Fibroblast of upper back skin (primary cell): ENCODE measurements around the gene SPRING1.

Source experiments
- DNase-seq: peaks from one replicate; pipeline ENCODE4 v3.0.0-alpha.2; 2013

The SPRING1 gene

GRCh38 chr12:116707751-116708150 is 30.1 kb downstream of the SPRING1 start:
- DNase-seq: no peak

GRCh38 chr12:116703214-116703795 is 34.6 kb downstream of the SPRING1 start:
- peak; percentile 57 for DNase-seq

GRCh38 chr12:116701432-116701831 is 36.4 kb downstream of the SPRING1 start:
- DNase-seq: no peak

- DNase-seq: no peak
These were observed 37.8 kb downstream of the SPRING1 start for GRCh38 chr12:116700066-116700465.

GRCh38 chr12:116698554-116699075 is 39.3 kb downstream of the SPRING1 start:
- DNase-seq: no peak

GRCh38 chr12:116698116-116698515 is 39.8 kb downstream of the SPRING1 start:
- no peak for DNase-seq

GRCh38 chr12:116697716-116698115 is 40.2 kb downstream of the SPRING1 start:
- no peak for DNase-seq

GRCh38 chr12:116697305-116697704 is 40.6 kb downstream of the SPRING1 start:
- peak; percentile 20 for DNase-seq

GRCh38 chr12:116695464-116695725 is 42.5 kb downstream of the SPRING1 start:
- DNase-seq: no peak

GRCh38 chr12:116694653-116695463 is 43.0 kb downstream of the SPRING1 start:
- no peak for DNase-seq

GRCh38 chr12:116693286-116694227 is 44.3 kb downstream of the SPRING1 start:
- DNase-seq: no peak

- no peak for DNase-seq
These were observed 45.3 kb downstream of the SPRING1 start for GRCh38 chr12:116692605-116693004.

- DNase-seq: no peak
These were observed 46.2 kb downstream of the SPRING1 start for GRCh38 chr12:116691636-116692035.

- no peak for DNase-seq
These were observed 46.7 kb downstream of the SPRING1 start for GRCh38 chr12:116691205-116691604.

GRCh38 chr12:116689979-116690744 is 47.7 kb downstream of the SPRING1 start:
- DNase-seq: no peak

GRCh38 chr12:116689521-116689920 is 48.3 kb downstream of the SPRING1 start:
- no peak for DNase-seq
